HG02759 (cell line): ENCODE data around the gene SDK1.

Source experiments
- ATAC-seq: cut with Tn5 transposase; IDR thresholded peaks from one replicate; pipeline ENCODE4 v1.9.1; 2021; ENCODE audit warnings: mild to moderate bottlenecking, moderate library complexity; ENCODE audit not compliant: unreplicated experiment

SDK1 gene, protein sequence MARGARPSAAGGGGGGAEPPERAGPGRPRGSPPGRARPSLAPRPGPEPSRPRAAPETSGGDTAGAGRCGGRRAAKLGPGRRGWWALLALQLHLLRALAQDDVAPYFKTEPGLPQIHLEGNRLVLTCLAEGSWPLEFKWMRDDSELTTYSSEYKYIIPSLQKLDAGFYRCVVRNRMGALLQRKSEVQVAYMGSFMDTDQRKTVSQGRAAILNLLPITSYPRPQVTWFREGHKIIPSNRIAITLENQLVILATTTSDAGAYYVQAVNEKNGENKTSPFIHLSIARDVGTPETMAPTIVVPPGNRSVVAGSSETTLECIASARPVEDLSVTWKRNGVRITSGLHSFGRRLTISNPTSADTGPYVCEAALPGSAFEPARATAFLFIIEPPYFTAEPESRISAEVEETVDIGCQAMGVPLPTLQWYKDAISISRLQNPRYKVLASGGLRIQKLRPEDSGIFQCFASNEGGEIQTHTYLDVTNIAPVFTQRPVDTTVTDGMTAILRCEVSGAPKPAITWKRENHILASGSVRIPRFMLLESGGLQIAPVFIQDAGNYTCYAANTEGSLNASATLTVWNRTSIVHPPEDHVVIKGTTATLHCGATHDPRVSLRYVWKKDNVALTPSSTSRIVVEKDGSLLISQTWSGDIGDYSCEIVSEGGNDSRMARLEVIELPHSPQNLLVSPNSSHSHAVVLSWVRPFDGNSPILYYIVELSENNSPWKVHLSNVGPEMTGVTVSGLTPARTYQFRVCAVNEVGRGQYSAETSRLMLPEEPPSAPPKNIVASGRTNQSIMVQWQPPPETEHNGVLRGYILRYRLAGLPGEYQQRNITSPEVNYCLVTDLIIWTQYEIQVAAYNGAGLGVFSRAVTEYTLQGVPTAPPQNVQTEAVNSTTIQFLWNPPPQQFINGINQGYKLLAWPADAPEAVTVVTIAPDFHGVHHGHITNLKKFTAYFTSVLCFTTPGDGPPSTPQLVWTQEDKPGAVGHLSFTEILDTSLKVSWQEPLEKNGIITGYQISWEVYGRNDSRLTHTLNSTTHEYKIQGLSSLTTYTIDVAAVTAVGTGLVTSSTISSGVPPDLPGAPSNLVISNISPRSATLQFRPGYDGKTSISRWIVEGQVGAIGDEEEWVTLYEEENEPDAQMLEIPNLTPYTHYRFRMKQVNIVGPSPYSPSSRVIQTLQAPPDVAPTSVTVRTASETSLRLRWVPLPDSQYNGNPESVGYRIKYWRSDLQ (N-terminal part only)

GRCh38 chr7:3300651-3301448, at the start of gene SDK1:
TSS of gene SDK1 (plus strand) at chr7:3301252. CDS start at chr7:3301587, 335 bp downstream.
- peak; percentile 95 for ATAC-seq

GRCh38 chr7:3254718-3255117, 46.3 kb upstream of the SDK1 start:
- no peak for ATAC-seq

GRCh38 chr7:3259711-3260400, 41.2 kb upstream of the SDK1 start:
- ATAC-seq, result no peak

GRCh38 chr7:3260401-3260715, 40.7 kb upstream of the SDK1 start:
- no peak for ATAC-seq

DNA sequence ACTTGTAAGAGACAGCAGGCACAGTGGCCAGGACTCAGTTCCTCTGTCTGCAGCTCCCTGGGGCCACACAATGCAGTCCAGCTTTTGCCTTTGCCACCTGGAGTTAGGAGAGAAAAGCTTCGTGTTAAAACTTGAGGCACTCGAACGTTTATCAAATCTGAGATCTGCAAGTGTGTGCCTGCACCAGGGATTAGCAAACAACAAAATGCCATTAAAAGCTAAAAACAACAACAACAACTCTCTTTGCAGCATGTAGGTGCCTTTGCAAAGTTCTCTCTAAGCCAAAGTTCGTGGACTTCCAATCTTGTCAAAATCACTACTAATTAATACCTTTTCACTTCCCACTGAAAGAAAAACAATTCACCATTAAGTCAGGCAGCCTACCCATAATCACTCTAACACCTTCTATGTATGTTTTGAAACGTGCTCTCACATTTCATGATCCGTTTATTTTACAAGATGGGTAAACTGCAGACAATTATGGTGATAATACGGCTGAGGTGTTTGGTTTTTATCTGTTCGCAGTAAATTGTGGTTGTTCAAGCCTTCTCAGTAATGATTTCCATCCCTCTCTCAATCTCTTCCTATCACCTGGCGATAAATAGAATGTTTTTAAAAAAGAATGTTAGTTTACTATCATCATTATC, 36.2 kb upstream of the SDK1 start:
- ATAC-seq, result no peak

DNA sequence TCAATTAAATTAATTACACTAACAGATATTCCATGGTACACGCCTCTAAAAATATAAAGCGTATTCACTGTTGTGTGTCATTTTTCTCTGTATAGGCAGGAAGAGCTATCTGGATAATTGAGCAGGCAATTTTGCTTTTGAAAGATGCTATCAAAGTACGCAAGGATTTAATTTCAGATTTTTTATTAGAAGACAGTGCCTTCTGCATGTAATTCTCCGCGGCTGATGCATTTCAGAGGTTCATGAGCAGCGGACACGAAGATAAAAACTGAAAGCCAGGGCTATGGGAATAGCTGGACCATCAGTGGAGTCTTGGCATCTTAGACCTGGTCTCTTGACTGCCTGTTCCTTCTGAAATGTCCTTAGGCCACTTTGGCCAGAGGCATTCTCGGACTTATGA, 35.7 kb upstream of the SDK1 start:
- no peak for ATAC-seq

GRCh38 chr7:3266240-3266639, 34.8 kb upstream of the SDK1 start:
- ATAC-seq, result no peak

DNA sequence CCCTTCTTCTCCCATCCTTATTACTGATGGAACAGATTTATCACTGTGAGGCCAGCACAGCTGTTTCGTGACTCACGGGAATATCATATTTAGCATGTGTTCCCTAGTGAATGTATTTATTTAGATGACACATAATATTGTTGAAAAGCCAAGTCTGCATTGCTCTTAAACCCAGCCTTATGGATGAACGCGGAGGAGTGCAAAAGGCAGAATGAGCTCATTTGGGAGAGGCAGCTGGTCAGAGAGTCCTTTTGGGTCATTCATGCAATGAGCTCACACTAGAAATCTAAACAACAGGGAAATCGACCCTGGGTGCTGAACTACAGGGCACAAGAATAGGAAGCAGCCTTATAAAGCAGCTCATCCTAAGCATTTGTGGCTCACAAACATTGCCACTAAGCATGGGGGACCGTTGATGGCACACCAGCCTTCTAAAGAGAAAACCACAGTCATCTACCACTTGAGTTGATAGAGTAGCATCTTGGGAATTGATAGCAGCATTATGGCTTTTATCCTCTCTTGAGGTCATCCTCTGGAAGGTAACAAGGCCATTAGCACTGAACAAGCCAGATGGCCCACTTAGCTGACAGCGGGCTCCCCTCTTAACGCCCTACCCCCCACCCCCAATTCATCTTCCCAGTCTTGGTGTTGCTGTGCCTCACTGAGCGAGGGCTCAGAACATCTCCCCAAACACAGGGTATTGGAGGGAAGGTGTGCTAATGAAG, 32.9 kb upstream of the SDK1 start:
- no peak for ATAC-seq

GRCh38 chr7:3270362-3270761, 30.7 kb upstream of the SDK1 start:
- no peak for ATAC-seq

DNA sequence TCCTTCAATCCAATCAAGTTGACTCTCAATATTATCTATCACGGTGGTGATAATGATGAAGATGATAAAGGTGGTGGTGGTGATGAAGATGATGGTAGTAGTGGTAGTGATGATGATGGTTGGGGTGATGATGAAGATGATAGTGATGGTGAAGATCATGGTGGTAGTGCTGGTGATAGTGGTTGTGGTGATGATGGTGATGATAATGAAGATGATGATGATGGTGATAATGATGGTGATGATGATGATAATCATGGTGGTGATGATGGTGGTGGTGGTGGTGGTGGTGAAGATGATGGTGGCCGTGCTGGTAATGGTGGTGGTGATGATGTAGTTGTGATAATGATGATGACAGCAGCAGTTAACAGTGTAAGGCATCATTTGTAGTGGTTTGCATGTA, 29.8 kb upstream of the SDK1 start:
- ATAC-seq, result no peak

DNA sequence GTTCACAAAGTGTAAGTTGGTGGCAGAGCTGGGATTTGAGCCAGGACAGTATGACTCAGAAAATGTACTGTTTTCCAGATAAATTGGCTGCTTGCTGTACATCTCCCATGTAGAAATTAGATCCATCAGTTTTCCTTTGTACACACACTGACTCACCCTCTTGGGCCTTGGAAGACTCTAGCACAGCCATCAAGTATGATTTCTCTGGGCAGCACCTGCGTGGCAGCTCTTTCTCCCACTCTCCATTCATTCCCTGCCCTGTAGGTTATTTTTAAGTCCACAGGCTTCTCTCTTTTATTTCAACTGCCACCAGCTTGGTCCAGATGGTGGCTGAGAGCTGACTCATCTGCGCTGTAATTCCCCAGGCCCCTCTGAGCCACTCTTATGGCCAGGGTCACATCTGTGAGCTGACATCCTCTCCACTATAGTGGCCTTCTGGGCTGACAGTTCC, 28.3 kb upstream of the SDK1 start:
- no peak for ATAC-seq

GRCh38 chr7:3274131-3274530, 26.9 kb upstream of the SDK1 start:
- ATAC-seq, result no peak

GRCh38 chr7:3277604-3278572, 23.2 kb upstream of the SDK1 start:
- ATAC-seq, result no peak

- ATAC-seq, result no peak
These were observed 21.8 kb upstream of the SDK1 start for GRCh38 chr7:3279147-3279818.

GRCh38 chr7:3280445-3280844, 20.6 kb upstream of the SDK1 start:
- ATAC-seq, result no peak

GRCh38 chr7:3280946-3281656, 20.0 kb upstream of the SDK1 start:
- ATAC-seq, result no peak
